Measurements from ENCODE around the gene WWC2. TPM values are rescaled to one million over a fixed set of nuclear protein-coding genes. Genes with fewer than 3 reads are reported as not detected.
A peak's percentile ranks its signal among the peaks of the same experiment; 100 is the strongest.

Gene WWC2
- total and polyA plus RNA-seq, 2 donors (not counting 3 experiments of a cell fraction or from before 2014, with no cell fraction given), result 12.9 to 52.2 TPM

DNA sequence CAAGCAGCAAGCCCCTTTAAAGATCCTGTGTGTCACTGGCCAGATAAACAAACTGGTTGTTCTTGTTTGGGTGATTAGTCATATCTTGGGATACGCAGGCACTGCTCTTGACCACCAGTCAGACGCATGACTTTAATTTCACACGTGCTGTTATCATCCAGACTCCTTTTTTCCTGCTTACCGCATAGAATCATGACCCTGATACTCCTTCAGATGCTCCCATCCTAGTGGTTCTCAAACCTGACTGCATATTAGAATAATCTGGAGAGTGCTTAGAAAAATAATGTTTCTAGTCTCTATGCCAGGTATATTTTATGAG is 142.2 kb downstream of the WWC2 start:
- Histone ChIP-seq H3K4me1 (ENCODE audit: control insufficient read depth, extremely low read depth, insufficient read depth, low read length) (peaks cover 10% of the 10 kb centered on the region), H3K4me2 (ENCODE audit: insufficient read depth, low read length) (peak overlapping the region; percentile 6), H3K79me2 (ENCODE audit: control insufficient read depth, insufficient read depth, low read length) (no peaks in the 10 kb centered on the region), H2AFZ (ENCODE audit: low read depth, low read length) (no peak overlapping the region), H3K4me3 (replicated peaks in 1 of 3; ENCODE audit: insufficient read depth in 1 of 3, low read depth in 1 of 3, low read length in 3 of 3) (no peak overlapping the region), H4K20me1 (replicated peaks; ENCODE audit: control insufficient read depth, extremely low read depth, insufficient read depth, low read length) (no peaks in the 10 kb centered on the region), H3K9ac (replicated peaks; ENCODE audit: extremely low read depth, insufficient read depth, low read length) (peak overlapping the region; percentile 24), H3K27me3 (ENCODE audit: control insufficient read depth in 2 of 2, insufficient read depth in 2 of 2, low read length in 2 of 2) (no peaks in the 10 kb centered on the region), H3K36me3 (ENCODE audit: control insufficient read depth in 2 of 2, extremely low read depth in 1 of 2, insufficient read depth in 2 of 2, low read length in 2 of 2) (peaks cover 2 to 4% of the 10 kb centered on the region in 2 experiments), H3K27ac (ENCODE audit: insufficient read depth, low read depth, low read length) (peak overlapping the region; percentile 69), H3K9me1 (replicated peaks; ENCODE audit: control insufficient read depth, extremely low read depth, insufficient read depth, low read length) (no peaks in the 10 kb centered on the region), H3K9me3 (replicated peaks; ENCODE audit: control insufficient read depth, insufficient read depth, low read length) (no peaks in the 10 kb centered on the region)
- dilution Hi-C loops (cut with MboI; ENCODE audit: extremely low pct_ligation_motif_present, low sequenced_read_pairs), result no loop called here
- CTCF ChIA-PET, result interaction anchor here (1.5 to 2.3 kb wide), 3 partner anchors 21 to 303 kb away, joined by 3 to 6 read pairs (median 6); no protein-coding TSS in a partner anchor
- BruUV-seq (replicated peaks), result no TSS peak
- TF ChIP-seq FOS (IDR thresholded peaks at IDR 0.05; ENCODE audit: borderline replicate concordance, insufficient read depth, low read length) (peak; percentile 52), GATA2 (IDR thresholded peaks at IDR 0.05; ENCODE audit: insufficient read depth, insufficient read length, low read depth, low read length) (no peak), EZH2 (IDR thresholded peaks at IDR 0.05; ENCODE audit: borderline replicate concordance, low read depth, low read length, severe bottlenecking) (no peak), JUN (IDR thresholded peaks at IDR 0.05; ENCODE audit: borderline replicate concordance, insufficient read depth, insufficient read length, low read depth) (peak; percentile 13)
- TF ChIP-seq, protein P1, sequence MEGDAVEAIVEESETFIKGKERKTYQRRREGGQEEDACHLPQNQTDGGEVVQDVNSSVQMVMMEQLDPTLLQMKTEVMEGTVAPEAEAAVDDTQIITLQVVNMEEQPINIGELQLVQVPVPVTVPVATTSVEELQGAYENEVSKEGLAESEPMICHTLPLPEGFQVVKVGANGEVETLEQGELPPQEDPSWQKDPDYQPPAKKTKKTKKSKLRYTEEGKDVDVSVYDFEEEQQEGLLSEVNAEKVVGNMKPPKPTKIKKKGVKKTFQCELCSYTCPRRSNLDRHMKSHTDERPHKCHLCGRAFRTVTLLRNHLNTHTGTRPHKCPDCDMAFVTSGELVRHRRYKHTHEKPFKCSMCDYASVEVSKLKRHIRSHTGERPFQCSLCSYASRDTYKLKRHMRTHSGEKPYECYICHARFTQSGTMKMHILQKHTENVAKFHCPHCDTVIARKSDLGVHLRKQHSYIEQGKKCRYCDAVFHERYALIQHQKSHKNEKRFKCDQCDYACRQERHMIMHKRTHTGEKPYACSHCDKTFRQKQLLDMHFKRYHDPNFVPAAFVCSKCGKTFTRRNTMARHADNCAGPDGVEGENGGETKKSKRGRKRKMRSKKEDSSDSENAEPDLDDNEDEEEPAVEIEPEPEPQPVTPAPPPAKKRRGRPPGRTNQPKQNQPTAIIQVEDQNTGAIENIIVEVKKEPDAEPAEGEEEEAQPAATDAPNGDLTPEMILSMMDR (IDR thresholded peaks at IDR 0.05; ENCODE audit: extremely low read depth in 1 of 2, insufficient read depth in 1 of 2, low read depth in 1 of 2, low read length in 2 of 2), result no peak
- TF ChIP-seq, protein P2, sequence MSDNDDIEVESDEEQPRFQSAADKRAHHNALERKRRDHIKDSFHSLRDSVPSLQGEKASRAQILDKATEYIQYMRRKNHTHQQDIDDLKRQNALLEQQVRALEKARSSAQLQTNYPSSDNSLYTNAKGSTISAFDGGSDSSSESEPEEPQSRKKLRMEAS (IDR thresholded peaks at IDR 0.05; ENCODE audit: insufficient read depth, insufficient read length), result no peak
- peak; percentile 66 for DNase-seq (ENCODE audit: low read depth, low spot score)
- peak; percentile 84 for FAIRE-seq
- POLR2A ChIA-PET, result no interaction called here
- intact Hi-C loops (cut with micrococcal nuclease), result no loop called here

Data from endothelial cell of umbilical vein (primary cell).